Measurements from ENCODE around the gene IYD. TPM values are rescaled to one million over a fixed set of nuclear protein-coding genes. Genes with fewer than 3 reads are reported as not detected.

The IYD gene
- polyA plus RNA-seq, 1 donor: 0.08 TPM

GRCh38 chr6:150395388-150396009 is 26.7 kb downstream of the IYD start:
- DNase-seq: no peak

DNA sequence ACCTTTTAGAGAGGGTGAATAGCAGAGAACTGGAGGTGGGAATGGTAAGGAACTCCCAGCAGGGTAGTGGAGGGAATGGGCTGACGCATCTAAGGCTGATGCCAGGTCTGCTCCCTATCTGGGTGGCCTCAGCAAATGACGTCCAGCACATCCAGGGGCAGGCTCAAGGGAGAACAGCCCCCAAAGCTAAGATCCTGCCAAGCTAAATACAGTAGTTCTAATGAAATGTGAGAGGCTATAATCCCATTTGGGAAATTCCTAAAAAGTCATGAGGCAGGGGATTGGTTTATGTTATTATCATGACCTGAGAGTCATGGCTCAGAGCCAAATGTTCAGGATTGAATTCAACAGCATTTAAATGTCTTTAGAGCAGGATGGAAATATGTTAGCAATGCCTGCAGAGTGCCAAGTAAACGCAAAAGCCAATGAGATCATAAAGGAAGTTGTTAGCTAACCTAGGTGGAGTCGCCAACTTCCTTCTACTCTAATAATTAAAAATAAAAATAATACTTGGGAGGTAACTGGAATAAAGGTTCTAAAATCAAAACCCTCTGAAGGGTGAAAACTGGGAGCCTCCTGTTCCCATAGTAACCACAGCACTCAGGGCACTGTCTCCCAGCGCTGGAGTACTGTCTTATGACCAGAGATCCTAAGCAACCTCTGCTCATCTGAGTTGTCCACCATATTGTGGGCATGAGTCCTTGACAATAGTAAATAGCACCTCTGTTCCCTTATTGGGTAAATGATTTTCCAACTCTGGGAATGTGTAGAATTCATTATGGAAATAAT is 34.8 kb downstream of the IYD start:
- DNase-seq: peak; percentile 62

DNA sequence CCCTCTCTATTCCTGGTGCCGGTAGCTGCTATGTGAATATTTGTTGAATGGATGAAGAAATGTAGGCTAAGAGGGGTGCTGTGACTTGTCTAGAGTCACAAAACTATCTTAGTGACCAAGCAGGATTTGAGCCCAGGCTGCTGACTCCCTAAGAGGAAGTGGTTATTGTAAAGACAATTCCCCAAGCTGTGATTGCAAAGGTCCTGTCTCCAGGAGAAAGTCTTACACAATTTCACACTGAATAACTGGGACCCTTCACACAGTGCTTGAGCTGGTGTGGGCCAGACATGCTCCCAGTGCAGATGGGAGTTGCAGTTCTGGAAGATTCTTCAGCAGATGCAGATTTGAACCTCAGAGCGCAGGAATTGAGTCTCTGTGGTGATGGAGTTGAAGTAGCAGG is 38.1 kb downstream of the IYD start:
- no peak for DNase-seq

- DNase-seq: no peak
Observed at GRCh38 chr6:150408842-150409241, 40.0 kb downstream of the IYD start.

- DNase-seq: peak; percentile 25
Observed at GRCh38 chr6:150409576-150410066, 40.8 kb downstream of the IYD start.

- DNase-seq: no peak
Observed at GRCh38 chr6:150410399-150410798, 41.6 kb downstream of the IYD start.

GRCh38 chr6:150410906-150411305 is 42.1 kb downstream of the IYD start:
- DNase-seq: no peak

DNA sequence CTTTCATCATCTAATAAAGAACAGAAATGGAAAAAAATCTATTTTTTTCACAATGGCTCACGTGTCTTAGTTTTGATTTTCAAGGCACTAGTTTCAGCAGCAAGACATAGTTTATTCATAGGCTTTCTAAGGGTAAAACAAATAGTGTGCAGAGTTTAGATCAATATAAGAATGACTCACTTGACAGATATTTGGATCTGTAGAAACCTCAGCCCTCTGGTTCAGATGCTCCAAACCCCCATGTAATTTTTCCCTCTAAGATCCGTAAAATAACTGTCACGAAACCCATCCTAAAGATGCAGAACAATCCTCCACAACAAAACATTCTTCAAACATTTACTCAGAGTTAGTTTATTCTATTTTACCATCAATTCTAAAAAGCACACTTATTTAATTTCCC is 43.4 kb downstream of the IYD start:
- DNase-seq: no peak

DNA sequence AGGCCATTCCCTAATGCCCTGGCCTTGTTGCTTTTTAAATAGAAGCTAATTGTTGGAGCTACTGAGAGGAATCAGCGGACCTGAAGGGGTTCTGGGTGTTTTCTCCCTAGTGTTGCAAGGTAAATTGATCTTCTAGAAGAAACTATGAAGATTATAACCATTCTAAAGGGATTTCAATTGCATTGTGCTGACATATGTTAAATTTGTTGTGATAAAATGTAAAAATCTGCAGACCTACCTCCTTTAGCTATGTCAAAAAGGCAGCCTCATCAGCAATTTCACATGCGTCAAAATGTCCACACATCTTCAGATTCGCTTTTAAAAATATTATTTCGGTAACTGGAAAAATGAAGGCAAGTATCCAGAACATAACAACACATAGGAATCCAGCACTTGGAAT is 44.4 kb downstream of the IYD start:
- no peak for DNase-seq

- DNase-seq: no peak
Observed at GRCh38 chr6:150413781-150414281, 45.0 kb downstream of the IYD start.

DNA sequence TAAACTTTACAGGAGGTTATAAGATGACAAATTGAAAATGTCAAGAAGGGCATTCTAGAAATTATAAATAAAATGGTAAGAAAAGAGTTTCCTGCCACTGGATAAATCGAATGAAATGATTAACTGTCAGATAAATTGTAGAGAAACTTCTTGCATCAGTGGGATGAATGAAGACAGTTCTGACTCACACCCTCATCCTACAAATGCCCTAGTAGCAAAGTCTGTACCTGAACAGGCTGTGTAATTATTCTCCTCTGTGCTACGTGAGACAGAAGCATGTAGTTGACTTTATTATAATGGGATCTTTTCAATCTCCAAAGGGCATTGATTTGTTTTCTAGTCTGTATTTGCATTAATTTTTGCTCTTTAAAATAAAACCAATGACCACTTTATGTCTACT is 47.3 kb downstream of the IYD start:
- no peak for DNase-seq

DNA sequence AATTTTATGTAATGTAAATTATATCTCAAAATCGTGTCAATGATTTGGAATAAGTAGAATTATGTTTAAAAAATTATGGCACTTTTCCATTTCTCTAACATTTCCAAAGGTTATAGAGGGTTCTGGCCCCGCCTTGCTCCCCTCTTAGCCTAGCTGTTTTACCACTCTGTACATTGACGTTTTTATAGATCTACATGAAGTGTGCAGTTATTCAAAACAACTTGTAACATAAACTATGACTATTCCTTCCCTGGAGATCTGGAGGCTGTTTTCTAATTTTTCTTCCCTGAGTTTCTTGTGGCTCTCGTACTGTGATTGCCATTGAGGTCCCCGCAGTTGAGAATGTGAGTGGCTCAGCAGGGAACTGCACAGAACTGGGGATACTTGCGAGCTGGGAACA is 48.4 kb downstream of the IYD start:
- DNase-seq: no peak

DNA sequence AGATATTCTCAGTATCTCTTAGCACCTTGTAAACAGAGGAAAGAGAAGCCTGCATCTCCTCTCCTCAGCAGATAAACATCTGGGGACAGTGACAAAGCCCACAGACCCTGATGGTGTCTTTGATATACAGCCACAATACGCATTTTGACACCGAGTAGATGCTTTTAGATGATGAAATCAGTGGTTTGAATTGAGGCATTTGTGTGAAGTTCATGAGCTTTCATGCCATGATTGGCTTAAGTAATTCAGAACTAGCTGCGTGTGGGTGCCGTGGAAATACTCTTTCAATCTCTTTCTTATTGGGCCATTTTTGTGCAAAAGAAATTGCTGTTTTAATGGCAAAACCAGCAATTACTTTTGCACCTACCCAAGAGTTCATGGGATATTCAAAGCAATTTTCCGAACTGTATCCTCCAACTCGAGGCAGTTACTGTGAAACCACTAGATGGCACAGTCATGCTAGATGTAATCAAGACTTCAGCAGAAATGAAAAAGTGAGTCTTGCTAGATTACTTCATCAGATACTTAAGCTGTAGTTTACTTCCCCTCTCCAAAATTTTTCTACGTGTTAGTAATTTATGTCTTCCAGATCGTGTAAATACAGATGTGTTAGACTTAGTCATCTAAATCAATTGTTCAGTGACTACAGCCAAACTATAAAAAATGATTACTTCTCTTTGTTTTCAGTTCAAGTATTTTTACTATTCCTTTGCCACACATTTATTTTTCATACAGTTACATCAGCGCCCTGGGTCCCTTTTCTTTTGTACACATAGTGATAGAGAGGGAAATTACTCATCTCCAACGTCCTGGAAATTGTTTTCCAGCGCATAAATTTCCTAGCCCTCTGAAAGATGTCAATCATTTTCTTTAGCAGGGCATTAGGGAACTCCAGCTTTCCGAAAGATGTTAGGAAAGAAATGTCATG is 49.4 kb downstream of the IYD start:
- peak; percentile 80 for DNase-seq

GRCh38 chr6:150418827-150419594 is 50.2 kb downstream of the IYD start:
- peak; percentile 79 for DNase-seq

GRCh38 chr6:150420428-150420827 is 51.6 kb downstream of the IYD start:
- DNase-seq: no peak

DNA sequence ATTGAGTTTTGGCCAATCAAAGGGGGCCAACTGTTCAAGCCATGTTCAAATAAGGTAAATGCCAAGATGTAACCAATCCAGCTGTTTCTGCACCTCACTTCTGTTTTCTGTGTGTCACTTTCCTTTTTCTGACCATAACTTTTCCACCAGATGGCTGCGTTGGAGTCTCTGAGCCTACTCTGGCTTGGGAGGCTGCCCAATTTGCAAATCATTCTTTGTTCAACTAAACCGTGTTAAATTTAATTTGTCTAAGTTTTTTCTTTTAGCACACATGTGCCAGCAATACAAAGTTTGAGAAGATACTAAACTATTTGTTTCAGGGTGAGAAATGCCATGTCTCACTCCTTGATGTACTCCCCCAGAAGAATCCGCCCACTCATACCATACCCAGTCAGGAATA is 52.1 kb downstream of the IYD start:
- no peak for DNase-seq

DNA sequence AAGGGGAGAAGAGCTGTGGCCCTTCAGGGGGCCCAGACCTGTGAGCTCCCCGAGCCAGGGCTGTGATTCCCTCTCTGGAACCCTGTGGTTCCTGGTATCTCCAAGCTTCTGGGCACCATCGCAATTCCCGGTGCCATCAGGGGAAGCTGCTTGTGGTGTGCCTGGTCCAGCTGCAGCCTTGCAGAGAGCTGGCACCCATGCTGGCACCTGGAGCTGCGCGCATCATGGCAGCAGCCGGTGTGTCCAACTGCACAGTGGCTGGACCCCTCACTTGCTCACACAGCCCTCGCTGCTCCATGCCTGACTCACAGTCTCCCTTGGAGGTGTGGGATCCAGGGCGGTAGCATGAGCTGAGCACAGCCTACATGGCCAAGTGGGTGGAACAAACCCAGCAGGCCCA is 56.7 kb downstream of the IYD start:
- no peak for DNase-seq

GRCh38 chr6:150426198-150426597 is 57.4 kb downstream of the IYD start:
- DNase-seq: no peak

- no peak for DNase-seq
Observed at GRCh38 chr6:150427037-150427602, 58.3 kb downstream of the IYD start.

DNA sequence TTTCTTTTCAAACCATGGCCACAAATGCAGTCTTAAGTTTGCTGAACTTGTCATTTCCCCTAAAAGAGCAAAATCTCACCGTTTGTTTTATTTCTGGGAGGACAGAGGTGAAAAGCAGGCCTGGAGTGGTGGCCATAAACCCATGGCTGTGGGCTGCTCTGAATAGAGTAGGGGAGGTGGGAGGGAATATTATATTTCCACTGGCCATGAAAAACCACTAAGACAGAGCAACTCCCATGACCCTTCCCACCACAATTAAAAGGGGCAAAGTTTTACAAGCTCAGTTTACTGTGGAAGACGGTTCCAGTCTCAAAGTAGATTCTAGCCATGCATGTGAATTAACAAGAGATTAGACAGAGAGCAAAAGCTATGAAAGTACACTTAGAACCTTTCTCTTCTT is 59.0 kb downstream of the IYD start:
- no peak for DNase-seq

DNA sequence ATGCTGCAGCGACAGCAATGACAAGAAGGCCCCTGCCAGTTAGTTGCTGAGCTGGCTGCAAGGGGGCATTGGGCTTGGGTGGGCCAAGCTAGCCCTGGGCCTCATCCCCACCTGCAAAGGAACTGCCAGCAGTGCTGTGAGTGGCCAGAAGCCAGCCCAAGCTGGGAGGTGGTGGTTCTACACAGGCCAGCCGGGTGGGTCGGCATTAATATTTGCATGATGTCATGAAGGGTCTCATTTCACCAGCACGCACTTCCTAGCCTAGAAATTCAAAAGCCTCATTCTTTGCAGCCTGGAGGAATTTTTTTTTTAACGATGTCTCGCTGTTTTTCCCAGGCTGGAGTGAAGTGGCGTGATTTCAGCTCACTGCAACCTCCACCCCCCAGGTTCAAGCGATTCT is 62.0 kb downstream of the IYD start:
- no peak for DNase-seq

DNA sequence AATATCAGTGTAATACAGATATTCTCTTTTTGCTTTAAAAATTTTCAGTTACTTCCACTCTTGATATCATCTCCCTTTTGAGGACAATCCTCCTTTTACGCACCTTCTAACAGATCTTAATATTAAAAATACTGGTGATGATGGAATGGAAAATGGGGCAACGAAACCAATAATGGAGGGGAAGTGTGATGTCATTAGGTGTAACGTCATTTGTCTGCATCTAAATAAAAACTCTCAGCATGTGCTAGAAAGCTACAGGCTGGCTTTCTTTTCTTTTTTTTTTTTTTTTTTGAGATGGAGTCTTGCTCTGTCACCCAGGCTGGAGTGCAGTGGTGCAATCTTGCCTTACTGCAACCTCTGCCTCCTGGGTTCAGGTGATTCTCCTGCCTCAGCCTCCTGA is 66.5 kb downstream of the IYD start:
- no peak for DNase-seq
